GM18907 (cell line): Measurements from ENCODE around the gene CBX4.

Experiments
- ATAC-seq: cut with Tn5 transposase; IDR thresholded peaks from one replicate; pipeline ENCODE4 v1.9.1; 2021; ENCODE audit warnings: mild to moderate bottlenecking, moderate library complexity; ENCODE audit not compliant: unreplicated experiment

The CBX4 gene

DNA sequence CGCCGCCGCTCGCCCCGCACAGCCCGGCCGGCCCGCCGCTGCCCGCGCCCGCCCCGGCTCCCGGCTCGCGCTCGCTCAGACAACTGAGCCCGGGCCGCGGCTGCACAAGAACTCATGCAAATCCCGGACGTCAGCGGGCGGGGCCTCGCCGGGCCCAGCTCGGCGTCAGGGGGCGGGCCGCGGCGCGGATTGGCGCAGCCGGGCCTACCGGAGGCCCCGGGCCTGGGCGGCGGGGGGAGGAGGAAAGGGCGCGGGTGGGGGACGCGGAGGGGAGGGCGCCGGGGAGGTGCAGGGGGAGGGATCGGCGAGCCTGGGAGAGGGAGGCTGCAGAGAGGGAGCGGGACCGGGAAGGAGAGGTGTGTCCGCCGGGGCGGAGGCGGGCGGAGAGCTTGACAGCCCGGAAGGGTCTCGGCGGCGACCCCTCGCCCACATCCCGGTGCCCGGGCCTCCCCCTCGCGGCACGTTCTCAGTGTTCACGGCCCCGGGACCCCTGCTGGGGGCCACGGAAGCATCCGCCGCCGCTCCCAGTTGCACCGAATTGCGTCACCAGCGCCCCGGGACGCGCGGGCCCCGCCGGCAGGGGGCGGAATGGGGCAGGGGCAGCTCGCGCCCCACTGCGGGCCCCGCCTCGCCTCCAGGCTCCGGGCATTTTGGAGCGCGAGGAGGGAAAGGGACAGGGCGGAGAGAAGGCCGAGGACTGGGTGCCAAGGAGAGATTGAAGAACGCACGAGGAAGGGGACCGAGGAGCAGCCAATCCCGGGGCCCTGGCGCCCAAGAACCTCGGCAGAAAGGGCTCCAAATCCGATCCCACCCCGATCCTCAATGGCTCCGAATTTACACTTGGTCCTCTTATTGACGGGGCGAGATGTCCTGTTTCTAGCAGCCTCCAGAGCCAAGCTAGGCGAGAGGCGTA lies at the start of gene CBX4:
TSS of gene CBX4 (minus strand) at position 85 of the 913 bp plus-strand sequence. CDS start 189 bp downstream, outside the sequence.
- ATAC-seq, result peak; percentile 56

DNA sequence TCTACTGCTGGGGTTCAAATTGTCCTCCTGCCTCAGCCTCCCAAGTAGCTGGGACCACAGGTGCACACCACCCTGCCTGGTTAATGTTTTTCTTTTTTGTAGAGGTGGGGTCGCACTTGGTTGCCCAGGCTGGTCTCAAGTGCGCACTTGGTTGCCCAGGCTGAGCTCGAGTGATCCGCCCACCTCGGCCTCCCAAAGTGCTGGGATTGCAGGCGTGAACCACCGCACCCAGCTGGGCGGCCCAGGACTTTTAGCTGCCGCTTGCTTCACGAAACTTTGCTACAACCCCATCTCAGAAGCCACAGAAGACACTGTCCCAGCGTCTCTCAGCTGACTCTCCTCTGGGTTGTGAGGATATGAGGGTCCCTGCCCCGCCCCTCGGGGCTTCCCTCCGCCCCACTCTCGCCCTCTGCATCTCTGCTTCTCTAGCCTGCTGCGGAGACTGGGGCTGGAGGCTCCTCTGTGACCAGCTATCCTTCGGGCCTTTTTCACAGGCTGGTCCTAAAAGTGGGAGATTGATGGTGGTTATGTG lies 48.8 kb upstream of the CBX4 start:
- no peak for ATAC-seq

DNA sequence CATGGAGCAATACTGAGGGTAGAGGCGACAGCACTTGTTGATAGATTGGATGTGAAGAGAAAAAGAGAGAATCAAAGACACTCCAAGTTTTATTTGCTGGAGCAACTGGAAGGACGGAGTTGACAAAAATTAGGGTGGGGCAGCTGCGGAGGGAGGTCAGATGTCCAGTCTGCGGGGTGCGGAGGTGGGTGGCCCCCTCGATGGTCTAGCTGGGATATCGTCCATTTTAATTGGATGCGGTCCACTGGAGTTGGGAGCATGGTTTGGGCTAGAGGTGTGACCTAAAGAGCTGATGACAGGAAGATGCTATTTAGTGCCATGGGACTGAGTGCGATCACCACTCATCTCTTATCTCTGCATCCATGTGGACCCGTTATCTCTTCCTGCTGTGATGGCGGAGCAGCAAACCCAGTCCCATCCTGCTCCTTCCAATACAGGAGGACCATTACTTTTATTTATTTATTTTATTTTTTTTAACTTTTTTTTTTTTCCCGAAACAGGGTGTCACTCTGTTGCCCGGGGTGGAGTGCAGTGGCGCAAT lies 48.3 kb upstream of the CBX4 start:
- no peak for ATAC-seq

- no peak for ATAC-seq
Observed at GRCh38 chr17:79883202-79883601, 44.0 kb upstream of the CBX4 start.

DNA sequence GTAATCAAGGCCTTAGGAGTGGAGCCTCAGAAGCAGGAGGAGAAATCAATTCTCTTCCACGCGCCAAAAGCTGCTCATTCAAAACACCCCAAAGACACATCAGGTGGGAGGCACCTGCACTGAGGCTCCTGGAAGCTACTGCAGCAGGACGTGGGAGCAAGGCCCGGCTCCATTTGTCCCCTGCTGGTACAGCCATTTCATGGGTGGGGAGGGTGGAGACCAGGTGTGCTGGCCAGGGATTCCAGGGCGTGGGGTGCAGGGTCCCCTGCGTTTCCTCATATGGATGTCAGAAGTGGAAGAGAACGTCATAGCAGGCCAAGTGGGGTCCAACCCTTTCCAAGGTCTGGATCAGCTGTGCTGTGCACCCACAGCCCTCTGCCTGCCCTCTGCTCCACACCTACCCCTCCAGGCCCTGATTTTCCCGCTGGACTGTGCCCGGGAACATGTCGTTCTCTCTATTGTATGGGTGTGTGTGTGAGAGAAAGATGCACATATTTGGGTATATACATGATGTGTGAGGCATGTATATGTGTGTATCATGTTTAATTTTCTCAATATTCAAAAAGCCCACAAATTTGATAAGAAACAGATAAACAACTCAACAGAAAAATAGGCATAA lies 39.2 kb upstream of the CBX4 start:
- no peak for ATAC-seq

DNA sequence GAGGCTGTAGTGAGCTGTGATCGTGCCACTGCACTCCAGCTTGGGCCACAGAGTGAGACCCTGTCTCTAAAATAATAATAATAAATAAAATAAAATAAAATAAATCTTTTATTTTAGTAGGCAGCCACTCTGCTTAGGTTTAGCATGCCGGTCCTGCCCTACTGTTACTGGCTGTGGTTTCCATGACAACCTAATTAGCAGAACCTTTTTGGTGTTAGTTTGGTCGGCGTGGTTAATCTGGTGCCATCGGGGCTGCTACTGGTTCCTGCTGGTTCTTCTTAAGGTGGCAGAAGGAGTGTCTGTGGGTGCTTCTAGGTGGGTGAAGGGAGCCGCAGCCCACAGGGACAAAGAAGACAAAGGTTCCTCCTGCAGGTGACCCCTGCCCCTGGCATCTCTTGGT lies 37.8 kb upstream of the CBX4 start:
- no peak for ATAC-seq

- no peak for ATAC-seq
Observed at GRCh38 chr17:79875511-79875910, 36.3 kb upstream of the CBX4 start.

GRCh38 chr17:79874329-79874981 lies 35.2 kb upstream of the CBX4 start:
- no peak for ATAC-seq

DNA sequence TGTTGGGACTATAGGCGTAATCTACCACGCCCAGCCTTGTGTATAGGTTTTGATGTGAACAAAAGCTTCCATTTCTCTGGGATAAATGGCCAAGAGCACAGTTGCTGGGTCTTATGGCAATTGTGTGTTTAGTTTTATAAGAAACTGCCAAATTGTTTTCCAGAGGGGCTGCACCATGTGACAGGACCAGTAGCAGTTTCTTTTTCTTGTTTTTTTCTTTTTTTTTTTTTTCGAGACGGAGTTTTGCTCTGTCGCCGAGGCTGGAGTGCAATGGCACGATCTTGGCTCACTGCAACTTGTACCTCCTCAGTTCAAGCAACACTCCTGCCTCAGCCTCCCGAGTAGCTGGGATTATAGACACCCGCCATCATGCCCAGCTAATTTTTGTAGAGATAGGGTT lies 34.3 kb upstream of the CBX4 start:
- ATAC-seq, result no peak

- no peak for ATAC-seq
Observed at GRCh38 chr17:79872762-79873161, 33.5 kb upstream of the CBX4 start.

GRCh38 chr17:79871131-79871530 lies 31.9 kb upstream of the CBX4 start:
- ATAC-seq, result no peak

GRCh38 chr17:79870540-79870939 lies 31.3 kb upstream of the CBX4 start:
- no peak for ATAC-seq

DNA sequence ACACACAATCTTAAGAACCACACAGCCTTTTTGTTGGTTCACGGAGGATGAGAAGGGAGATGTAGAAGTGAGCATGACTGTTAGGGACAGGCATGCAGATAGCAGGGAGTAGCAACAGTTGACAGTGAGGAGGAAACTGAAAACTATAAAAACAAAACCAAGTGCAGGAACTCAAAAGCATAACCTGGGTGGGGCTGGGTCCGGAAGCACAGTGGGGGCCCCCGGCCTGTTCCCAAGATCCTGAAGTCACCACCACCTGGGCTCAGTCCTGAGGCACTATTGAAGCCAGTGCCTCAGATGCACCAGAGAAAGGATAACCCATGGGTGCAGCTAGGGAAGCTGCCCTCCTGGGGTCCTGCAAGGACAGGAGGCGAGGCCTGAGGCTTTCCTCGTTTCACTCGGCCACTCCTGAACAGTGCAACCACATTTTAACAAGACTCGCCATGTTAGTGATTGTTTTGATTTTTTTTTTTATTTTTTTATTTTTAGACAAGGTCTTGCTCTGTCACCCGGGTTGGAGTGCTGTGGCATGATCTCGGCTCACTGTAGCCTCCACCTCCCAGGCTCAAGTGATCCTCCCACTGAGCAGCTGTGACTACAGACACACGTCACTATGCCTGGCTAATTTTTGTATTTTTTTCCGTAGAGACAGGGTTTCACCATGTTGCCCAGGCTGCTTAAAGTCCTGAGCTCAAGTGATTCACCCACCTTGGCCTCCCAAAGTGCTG lies 27.7 kb upstream of the CBX4 start:
- ATAC-seq, result no peak

GRCh38 chr17:79865351-79866210 lies 26.3 kb upstream of the CBX4 start:
- no peak for ATAC-seq

DNA sequence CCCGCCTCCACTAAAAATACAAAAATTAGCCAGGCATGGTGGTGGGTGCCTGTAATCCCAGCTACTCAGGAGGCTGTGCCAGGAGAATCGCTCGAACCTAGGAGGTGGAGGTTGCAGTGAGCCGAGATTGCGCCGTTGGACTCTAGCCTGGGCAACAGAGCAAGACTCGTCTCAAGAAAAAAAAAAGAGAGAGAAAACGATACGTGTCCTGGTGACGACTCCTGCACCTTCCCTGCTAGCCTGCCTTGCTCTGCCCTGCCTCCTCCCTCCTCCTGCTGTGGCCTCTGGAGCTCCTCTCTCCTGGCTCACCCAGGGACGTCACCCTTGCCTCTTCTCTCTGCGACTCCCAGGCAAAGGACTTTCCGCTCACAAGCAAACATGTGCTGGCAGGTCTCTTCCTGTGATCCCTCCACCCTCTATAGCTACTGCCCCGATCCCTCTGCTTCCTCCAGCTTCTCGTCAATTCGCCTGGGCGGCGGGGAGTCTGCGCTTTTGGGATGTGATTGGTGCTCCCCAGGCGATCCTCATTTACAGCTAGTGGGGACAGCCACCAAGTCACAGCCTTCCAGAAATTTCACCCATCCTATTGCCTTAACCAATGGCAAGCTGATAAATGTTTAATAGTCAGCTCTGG lies 25.5 kb upstream of the CBX4 start:
- ATAC-seq, result no peak

DNA sequence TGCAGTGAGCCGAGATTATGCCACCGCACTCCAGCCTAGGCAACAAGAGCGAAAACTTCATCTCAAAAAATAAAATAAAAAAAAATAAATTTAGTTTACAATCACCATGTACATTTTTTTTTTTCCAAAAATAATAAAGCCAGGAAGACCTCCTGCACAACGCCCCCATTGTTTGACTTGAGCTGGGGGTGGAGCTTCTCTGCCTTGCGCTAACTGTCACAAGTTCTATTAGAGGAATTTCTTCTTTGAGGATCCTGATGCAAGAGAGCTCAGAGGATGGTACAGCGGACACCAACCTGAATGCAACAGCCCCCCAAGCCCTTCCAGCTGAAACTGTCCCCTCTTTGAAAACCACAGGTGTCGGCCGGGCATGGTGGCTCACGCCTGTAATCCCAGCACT lies 24.9 kb upstream of the CBX4 start:
- no peak for ATAC-seq

GRCh38 chr17:79862771-79863440 lies 23.7 kb upstream of the CBX4 start:
- ATAC-seq, result no peak

- ATAC-seq, result no peak
Observed at GRCh38 chr17:79862238-79862637, 23.0 kb upstream of the CBX4 start.
